ENCODE data around the gene GABPA. TPM values are rescaled to one million over a fixed set of nuclear protein-coding genes. Genes with fewer than 3 reads are reported as not detected.
A peak's percentile ranks its signal among the peaks of the same experiment; 100 is the strongest.

Gene GABPA
- total and polyA plus RNA-seq, 9 of the 15 experiments (the other 6 are each of a cell fraction or from before 2014, with no cell fraction given), result 8.9 to 35.7 (median 22.8) TPM

DNA sequence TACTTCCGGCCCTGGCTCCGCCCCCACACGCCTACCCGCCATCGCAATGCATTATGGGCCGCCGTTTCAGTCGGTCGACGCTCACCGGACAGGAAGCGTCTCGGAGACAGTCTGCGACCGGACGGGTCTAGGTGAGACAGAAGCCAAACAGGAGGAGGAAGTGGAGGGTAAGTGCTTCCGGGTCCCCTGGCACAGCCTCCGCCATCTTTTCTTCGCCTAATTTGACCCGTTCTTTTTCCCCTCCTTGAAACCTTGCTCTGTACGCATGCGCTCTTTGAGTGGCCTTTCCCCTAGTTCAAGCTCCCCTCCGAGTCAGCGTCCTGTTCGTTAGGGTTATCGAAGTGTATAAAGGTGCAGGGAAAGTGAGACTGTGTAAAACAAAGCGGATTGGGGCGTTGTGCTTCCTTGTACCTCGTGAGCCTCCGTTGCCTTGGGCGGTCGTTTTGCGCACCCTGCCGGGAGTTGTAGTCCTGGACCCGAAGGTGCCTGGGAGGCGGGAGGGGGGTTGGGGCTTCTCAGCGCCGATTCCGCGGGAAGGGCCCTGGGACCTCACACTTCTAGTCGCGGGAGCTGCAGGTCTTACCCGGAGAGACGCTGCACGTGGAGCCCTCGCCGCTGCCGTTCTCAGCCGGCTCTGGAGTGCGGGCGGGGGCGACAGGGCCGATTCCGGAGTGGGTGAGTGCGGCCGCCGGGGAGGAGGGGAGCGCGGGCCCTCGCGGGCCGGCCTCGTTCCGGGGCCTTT, at the start of gene GABPA, which contains the start of gene ATP5PF (continued):
- TF ChIP-seq NR4A1 (CRISPR knock-in tag; IDR thresholded peaks at IDR 0.05) (no peak), NR4A1 (tag; IDR thresholded peaks at IDR 0.05) (peak; percentile 66; the same call in 1 of the 2 replicates), MEF2D (tag; conservative IDR thresholded peaks at IDR 0.05; ENCODE audit: low read depth) (peak; percentile 86), ZNF778 (CRISPR knock-in tag; IDR thresholded peaks at IDR 0.05) (no peak), NFIC (IDR thresholded peaks at IDR 0.05) (peak; percentile 55; the same call in 1 of the 2 replicates), POLR3G (IDR thresholded peaks at IDR 0.05; ENCODE audit: extremely low read depth, insufficient read length, insufficient replicate concordance) (no peak), ZKSCAN1 (IDR thresholded peaks at IDR 0.05; ENCODE audit: low read depth, low read length) (0 out of 2 replicates have a peak, but pooled peaks have one; percentile 37), ZNF431 (CRISPR knock-in tag; IDR thresholded peaks at IDR 0.05) (no peak), PHTF2 (CRISPR knock-in tag; IDR thresholded peaks at IDR 0.05) (no peak), IFI16 (CRISPR knock-in tag; IDR thresholded peaks at IDR 0.05) (no peak), IRF1 (CRISPR knock-in tag; IDR thresholded peaks at IDR 0.05; ENCODE audit: borderline replicate concordance) (no peak), ETV1 (tag; conservative IDR thresholded peaks at IDR 0.05; ENCODE audit: low read depth) (peak; percentile 97), MAFK (IDR thresholded peaks at IDR 0.05; ENCODE audit: low read length) (no peak), ZNF212 (CRISPR knock-in tag; IDR thresholded peaks at IDR 0.05) (no peak), ZFPM2 (CRISPR knock-in tag; IDR thresholded peaks at IDR 0.05) (no peak), PHF20 (IDR thresholded peaks at IDR 0.05; ENCODE audit: partially characterized antibody) (peak; percentile 96), ARID1B (IDR thresholded peaks at IDR 0.05) (peak; percentile 29; the same call in 1 of the 2 replicates), MECOM (CRISPR knock-in tag; IDR thresholded peaks at IDR 0.05) (no peak), ZNF263 (CRISPR knock-in tag; IDR thresholded peaks at IDR 0.05; ENCODE audit: borderline replicate concordance) (no peak), ZFP1 (CRISPR knock-in tag; IDR thresholded peaks at IDR 0.05) (no peak), ZNF75A (CRISPR knock-in tag; IDR thresholded peaks at IDR 0.05) (no peak), SIX5 (IDR thresholded peaks at IDR 0.05; ENCODE audit: borderline replicate concordance in 1 of 2, insufficient read depth in 1 of 2, low read depth in 1 of 2, low read length in 2 of 2) (peak; percentile 56 to 59; a peak in 3 of 4 replicates), SLC30A9 (CRISPR knock-in tag; IDR thresholded peaks at IDR 0.05) (no peak), MAZ (CRISPR knock-in tag; conservative IDR thresholded peaks at IDR 0.05 in 1 of 2, IDR thresholded peaks at IDR 0.05 in 1 of 2) (peak; percentile 55 to 79; a peak in 3 of 4 replicates)
- TF ChIP-seq, protein P1, sequence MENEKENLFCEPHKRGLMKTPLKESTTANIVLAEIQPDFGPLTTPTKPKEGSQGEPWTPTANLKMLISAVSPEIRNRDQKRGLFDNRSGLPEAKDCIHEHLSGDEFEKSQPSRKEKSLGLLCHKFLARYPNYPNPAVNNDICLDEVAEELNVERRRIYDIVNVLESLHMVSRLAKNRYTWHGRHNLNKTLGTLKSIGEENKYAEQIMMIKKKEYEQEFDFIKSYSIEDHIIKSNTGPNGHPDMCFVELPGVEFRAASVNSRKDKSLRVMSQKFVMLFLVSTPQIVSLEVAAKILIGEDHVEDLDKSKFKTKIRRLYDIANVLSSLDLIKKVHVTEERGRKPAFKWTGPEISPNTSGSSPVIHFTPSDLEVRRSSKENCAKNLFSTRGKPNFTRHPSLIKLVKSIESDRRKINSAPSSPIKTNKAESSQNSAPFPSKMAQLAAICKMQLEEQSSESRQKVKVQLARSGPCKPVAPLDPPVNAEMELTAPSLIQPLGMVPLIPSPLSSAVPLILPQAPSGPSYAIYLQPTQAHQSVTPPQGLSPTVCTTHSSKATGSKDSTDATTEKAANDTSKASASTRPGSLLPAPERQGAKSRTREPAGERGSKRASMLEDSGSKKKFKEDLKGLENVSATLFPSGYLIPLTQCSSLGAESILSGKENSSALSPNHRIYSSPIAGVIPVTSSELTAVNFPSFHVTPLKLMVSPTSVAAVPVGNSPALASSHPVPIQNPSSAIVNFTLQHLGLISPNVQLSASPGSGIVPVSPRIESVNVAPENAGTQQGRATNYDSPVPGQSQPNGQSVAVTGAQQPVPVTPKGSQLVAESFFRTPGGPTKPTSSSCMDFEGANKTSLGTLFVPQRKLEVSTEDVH (IDR thresholded peaks at IDR 0.05; ENCODE audit: low read depth, partially characterized antibody), result peak; percentile 92
- TF ChIP-seq, protein P2, sequence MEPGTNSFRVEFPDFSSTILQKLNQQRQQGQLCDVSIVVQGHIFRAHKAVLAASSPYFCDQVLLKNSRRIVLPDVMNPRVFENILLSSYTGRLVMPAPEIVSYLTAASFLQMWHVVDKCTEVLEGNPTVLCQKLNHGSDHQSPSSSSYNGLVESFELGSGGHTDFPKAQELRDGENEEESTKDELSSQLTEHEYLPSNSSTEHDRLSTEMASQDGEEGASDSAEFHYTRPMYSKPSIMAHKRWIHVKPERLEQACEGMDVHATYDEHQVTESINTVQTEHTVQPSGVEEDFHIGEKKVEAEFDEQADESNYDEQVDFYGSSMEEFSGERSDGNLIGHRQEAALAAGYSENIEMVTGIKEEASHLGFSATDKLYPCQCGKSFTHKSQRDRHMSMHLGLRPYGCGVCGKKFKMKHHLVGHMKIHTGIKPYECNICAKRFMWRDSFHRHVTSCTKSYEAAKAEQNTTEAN (CRISPR knock-in tag; IDR thresholded peaks at IDR 0.05), result no peak
